Epithelial cell of prostate (primary cell): ENCODE data around the gene AOX1.
"Not testable (repeated sequence)": the region's sequence is repeated elsewhere in the genome, so short reads cannot be mapped to it uniquely, and the experiment has no call there.

Experiments
- DNase-seq: peaks from one replicate; pipeline ENCODE4 v3.0.0-alpha.2; 2011; ENCODE audit warnings: low read depth, low spot score
- H3K27ac ChIP-seq: fragments of 450-650 bp; 2 replicates; pipeline ENCODE4 v1.5.1; 2017; ENCODE audit warnings: mild to moderate bottlenecking

The AOX1 gene

GRCh38 chr2:200693836-200694470 is 108.1 kb downstream of the AOX1 start:
- no peak for DNase-seq
- no peak overlapping the region for H3K27ac ChIP-seq

DNA sequence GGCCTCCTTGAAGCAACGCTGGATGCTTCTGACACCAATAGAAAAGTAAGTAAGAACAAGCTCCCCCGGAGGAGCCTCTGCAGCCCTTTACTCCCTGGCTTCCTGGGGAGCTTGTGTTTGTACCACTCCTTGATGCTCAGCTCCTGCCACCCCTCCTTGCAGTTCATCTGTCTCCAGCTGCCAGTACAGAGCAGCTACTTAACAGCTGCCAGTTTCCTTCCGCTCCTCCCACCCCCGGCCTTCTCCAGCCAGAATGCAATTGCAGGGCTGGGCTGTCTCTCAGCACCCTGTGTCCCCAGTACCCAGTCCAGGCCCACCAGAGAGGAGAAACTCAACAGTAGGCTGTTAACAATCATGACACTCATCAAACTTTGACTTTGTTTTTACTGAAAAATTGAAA is 109.4 kb downstream of the AOX1 start:
- DNase-seq: no peak
- H3K27ac ChIP-seq: no peak overlapping the region

DNA sequence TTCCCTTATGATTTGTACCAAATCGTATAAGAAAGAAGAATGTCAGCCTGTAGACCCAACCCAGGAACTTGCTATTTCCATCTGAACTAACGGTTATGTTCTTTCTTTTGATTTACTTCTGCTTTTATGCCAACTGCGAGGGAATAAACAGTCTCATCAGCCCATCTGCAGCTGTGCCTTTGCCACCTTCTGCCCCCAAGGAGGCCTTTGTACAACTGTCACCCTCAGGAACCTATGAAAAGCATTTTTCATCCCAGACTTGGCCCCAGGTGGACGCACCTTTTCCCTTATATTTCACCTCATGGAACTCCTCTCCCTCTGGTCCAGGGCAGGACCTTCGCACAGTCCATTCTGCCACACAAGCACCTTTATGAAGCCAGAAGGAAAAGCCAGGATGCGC is 109.8 kb downstream of the AOX1 start:
- no peak for DNase-seq
- H3K27ac ChIP-seq: no peak overlapping the region

DNA sequence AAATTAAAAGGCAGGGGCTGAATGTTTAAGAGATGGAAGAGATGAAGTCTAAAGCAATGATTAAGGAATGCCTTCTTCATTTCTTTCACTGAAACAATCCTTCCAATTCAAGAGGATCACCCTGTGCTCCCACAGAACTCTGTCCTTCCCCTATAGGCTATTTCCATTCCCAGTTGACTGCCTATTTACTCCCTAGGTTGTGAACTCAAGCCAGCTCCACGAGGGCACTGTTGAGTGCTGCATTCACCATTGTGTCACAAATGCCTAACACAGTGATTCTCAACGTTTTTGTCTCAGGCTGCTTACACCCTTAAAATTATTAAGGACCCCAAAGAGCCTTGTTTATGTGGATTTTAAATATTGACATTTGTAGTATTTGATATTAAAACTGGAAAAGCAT is 112.4 kb downstream of the AOX1 start:
- no peak for DNase-seq
- no peak overlapping the region for H3K27ac ChIP-seq

DNA sequence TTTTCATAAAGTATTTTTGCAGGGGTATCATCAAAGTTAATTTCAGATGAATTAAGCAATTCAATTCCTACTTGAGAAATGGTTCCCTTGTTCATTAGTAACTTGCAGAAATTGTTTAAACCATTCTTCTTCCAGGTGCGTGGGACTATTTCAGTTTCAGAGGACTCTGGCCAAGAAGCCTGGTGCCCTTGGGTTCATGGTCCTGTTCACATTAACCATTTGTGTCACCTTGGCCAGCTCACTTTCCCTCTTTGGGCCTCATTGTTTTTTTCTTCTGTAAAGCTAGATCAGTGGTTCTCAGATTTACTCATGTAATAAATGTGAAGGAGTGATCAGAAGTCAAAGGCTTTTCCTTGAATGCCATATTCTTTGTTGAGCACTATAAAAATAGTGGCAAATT is 113.5 kb downstream of the AOX1 start:
- no peak overlapping the region for H3K27ac ChIP-seq

GRCh38 chr2:200700856-200701255 is 115.0 kb downstream of the AOX1 start:
- no peak overlapping the region for H3K27ac ChIP-seq
- DNase-seq: no peak

More for the DNA sequence above, 113.5 kb downstream of the AOX1 start:
- DNase-seq: no peak

DNA sequence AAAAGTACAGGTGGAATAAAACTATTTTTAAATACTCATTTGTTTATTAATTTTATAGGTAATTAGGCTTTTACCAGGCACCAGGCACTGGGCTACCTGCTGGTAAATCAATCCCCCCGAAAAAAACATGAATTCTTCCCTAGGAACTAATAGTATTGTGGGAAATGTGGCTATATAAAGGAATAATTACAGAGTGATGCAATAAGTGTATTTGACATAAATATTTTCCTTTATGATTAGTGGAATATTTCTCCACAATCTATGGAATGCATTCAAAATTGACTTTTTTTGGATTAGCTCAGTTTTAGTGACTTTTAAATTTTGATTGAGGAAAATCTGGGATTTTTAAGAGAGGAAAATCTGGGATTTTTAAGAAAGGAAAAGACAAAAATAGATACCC is 116.2 kb downstream of the AOX1 start:
- no peak overlapping the region for H3K27ac ChIP-seq
- DNase-seq: no peak

- no peak overlapping the region for H3K27ac ChIP-seq
- DNase-seq: no peak
Observed at GRCh38 chr2:200702646-200703118, 116.9 kb downstream of the AOX1 start.

DNA sequence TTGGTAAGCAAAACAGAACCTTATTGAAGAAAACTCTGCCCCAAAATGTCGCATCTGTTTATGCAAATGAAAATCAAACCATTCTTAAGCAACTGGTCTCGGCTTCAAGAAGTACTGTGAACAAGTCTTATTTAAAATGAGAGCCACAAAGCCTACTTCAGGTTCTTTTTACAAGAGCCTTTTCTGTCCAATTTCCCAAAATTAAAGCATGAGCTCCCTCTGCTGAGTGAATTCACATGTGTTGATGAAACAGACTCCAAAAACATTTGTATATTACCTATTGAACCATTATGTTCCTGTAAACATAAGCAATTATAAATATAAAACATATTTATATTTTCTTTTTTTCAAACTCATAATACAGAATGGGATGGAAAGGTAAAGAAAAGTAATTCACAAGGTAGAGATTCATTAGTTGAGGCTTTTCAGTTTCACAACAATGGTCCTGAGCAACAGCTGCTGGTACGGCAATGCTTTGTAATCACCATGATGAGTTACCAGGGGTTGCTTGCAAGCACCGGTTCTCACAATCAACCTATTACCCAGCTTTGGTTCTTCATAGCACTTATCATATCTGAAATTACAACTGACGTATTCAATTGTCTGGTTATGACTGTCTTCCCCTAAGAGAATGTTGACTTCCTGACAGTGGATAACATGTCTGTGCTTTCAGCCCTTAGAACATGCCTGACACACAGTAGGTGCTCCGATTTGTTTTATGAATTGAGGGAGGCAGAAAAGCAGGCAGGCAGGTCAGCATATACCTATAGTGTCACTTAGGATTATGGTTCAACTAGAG is 117.5 kb downstream of the AOX1 start:
- no peak overlapping the region for H3K27ac ChIP-seq
- no peak for DNase-seq

GRCh38 chr2:200703926-200704637 is 118.3 kb downstream of the AOX1 start:
- no peak overlapping the region for H3K27ac ChIP-seq
- DNase-seq: no peak

- no peak for DNase-seq
- no peak overlapping the region for H3K27ac ChIP-seq
Observed at GRCh38 chr2:200705305-200706041, 119.7 kb downstream of the AOX1 start.

GRCh38 chr2:200708943-200709342 is 123.1 kb downstream of the AOX1 start:
- H3K27ac ChIP-seq: peak overlapping the region; percentile 21
- no peak for DNase-seq

- DNase-seq: peak; percentile 70
- peak overlapping the region; percentile 89 for H3K27ac ChIP-seq
Observed at GRCh38 chr2:200713003-200713703, 127.3 kb downstream of the AOX1 start.

GRCh38 chr2:200713704-200714064 is 127.9 kb downstream of the AOX1 start:
- H3K27ac ChIP-seq: peak overlapping the region; percentile 89
- DNase-seq: no peak

- not testable (repeated sequence) for H3K27ac ChIP-seq, DNase-seq
Observed at GRCh38 chr2:200715014-200715413, 129.2 kb downstream of the AOX1 start.

DNA sequence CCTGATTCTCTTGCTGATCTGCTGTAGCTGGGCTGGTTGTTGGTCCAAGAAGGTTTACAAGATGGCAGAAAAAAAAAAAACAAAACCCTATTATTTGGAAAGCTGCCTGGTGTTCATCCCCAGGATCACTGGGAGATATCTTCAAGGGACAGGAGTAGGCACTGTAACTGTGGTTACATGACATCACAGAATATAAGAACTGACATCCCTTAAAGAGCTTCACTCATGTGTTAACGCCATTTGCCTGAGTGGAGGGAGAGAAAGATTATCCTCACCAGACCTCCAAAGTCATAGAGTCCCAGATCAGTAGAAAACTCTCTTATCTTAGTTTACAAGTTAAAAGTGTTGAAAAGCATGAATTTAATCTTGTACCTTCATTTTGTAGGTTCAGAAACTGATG is 130.6 kb downstream of the AOX1 start:
- DNase-seq: no peak
- H3K27ac ChIP-seq: no peak overlapping the region
